HEK293T (cell line): ENCODE measurements around the gene STX18.
"Not testable (repeated sequence)": the region's sequence is repeated elsewhere in the genome, so short reads cannot be mapped to it uniquely, and the experiment has no call there.

ENCODE experiments used
- CTCF ChIA-PET: fragments of 350-600 bp; formaldehyde crosslinking; extraction: SDS; loops from one replicate; lab custom pipeline; 2021; ENCODE audit warnings: antibody characterized with exemption, inconsistent platforms; lab: Yijun Ruan, JAX
- POLR2A ChIA-PET: fragments of 350-600 bp; formaldehyde crosslinking; extraction: SDS; loops from one replicate; lab custom pipeline; 2020; ENCODE audit warnings: antibody characterized with exemption, inconsistent platforms; lab: Yijun Ruan, JAX
- DNase-seq: peaks from one replicate; pipeline ENCODE4 v3.0.0; 2012; ENCODE audit warnings: mixed read lengths; ENCODE audit errors: extremely low spot score
- ARNT ChIP-seq: fragments of 450-650 bp; IDR thresholded peaks from 2 replicates; pipeline ENCODE4 v1.6.1; 2017; ENCODE audit warnings: mild to moderate bottlenecking
- BHLHE40 ChIP-seq: fragments of 450-650 bp; IDR thresholded peaks from 2 replicates; pipeline ENCODE4 v1.6.1; 2016; ENCODE audit warnings: mild to moderate bottlenecking, moderate library complexity, borderline replicate concordance
- CTBP1 ChIP-seq: fragments of 450-650 bp; IDR thresholded peaks from 2 replicates; pipeline ENCODE4 v1.6.1; 2016; ENCODE audit warnings: borderline replicate concordance
- ELF4 ChIP-seq: fragments of 450-650 bp; IDR thresholded peaks from 2 replicates; pipeline ENCODE4 v1.6.1; 2017; ENCODE audit warnings: antibody characterized with exemption
- FOXA1 ChIP-seq: fragments of 450-650 bp; IDR thresholded peaks from 2 replicates; pipeline ENCODE4 v1.6.1; 2016; ENCODE audit warnings: mild to moderate bottlenecking
- FOXK2 ChIP-seq: fragments of 450-650 bp; IDR thresholded peaks from 2 replicates; pipeline ENCODE4 v1.6.1; 2016; ENCODE audit warnings: mild to moderate bottlenecking
- FOXM1 ChIP-seq: fragments of 450-650 bp; IDR thresholded peaks from 2 replicates; pipeline ENCODE4 v1.6.1; 2017; ENCODE audit warnings: mild to moderate bottlenecking, borderline replicate concordance
- HDGF ChIP-seq: fragments of 450-650 bp; IDR thresholded peaks from 2 replicates; pipeline ENCODE4 v1.6.1; 2017; ENCODE audit warnings: antibody characterized with exemption, borderline replicate concordance
- L3MBTL2 ChIP-seq: fragments of 450-650 bp; conservative IDR thresholded peaks from 2 replicates; pipeline ENCODE4 v1.6.1; 2016; ENCODE audit warnings: mild to moderate bottlenecking
- LEF1 ChIP-seq: fragments of 450-650 bp; IDR thresholded peaks from 2 replicates; pipeline ENCODE4 v1.6.1; 2017; ENCODE audit warnings: mild to moderate bottlenecking, borderline replicate concordance
- NFRKB ChIP-seq: fragments of 450-650 bp; IDR thresholded peaks from 2 replicates; pipeline ENCODE4 v1.6.1; 2016; ENCODE audit warnings: mild to moderate bottlenecking, moderate library complexity
- PKNOX1 ChIP-seq: fragments of 450-650 bp; IDR thresholded peaks from 2 replicates; pipeline ENCODE4 v1.6.1; 2016
- SP1 ChIP-seq: fragments of 450-650 bp; IDR thresholded peaks from 2 replicates; pipeline ENCODE4 v1.6.1; 2017
- SUZ12 ChIP-seq: fragments of 450-650 bp; IDR thresholded peaks from 2 replicates; pipeline ENCODE4 v1.6.1; 2016; ENCODE audit warnings: mild to moderate bottlenecking
- TARDBP ChIP-seq: fragments of 450-650 bp; IDR thresholded peaks from 2 replicates; pipeline ENCODE4 v1.6.1; 2016
- ZNF384 ChIP-seq: fragments of 450-650 bp; IDR thresholded peaks from 2 replicates; pipeline ENCODE4 v1.6.1; 2016

Gene STX18

GRCh38 chr4:4423706-4424498, 117.9 kb downstream of the STX18 start:
- no peak for DNase-seq
- ChIA-PET POLR2A (no interaction called here), CTCF (no interaction called here)
- no peak for TF ChIP-seq SUZ12

- ChIA-PET CTCF (no interaction called here), POLR2A (no interaction called here)
- TF ChIP-seq SUZ12 (no peak), PKNOX1 (no peak), ARNT (no peak), LEF1 (no peak), ZNF384 (no peak), HDGF (no peak), ELF4 (no peak), CTBP1 (no peak), L3MBTL2 (no peak), NFRKB (no peak), TARDBP (no peak), BHLHE40 (no peak), SP1 (no peak), FOXK2 (no peak), FOXA1 (no peak), FOXM1 (no peak)
- DNase-seq: no peak
Observed at GRCh38 chr4:4422856-4423499, 118.9 kb downstream of the STX18 start.

- DNase-seq, CTCF ChIA-PET, POLR2A ChIA-PET: not testable (repeated sequence)
Observed at GRCh38 chr4:4422117-4422516, 119.7 kb downstream of the STX18 start.

- TF ChIP-seq FOXM1 (no peak), ZNF384 (no peak), NFRKB (no peak), SP1 (no peak)
- no peak for DNase-seq
- ChIA-PET CTCF (no interaction called here), POLR2A (no interaction called here)
Observed at GRCh38 chr4:4421356-4421755, 120.5 kb downstream of the STX18 start.

DNA sequence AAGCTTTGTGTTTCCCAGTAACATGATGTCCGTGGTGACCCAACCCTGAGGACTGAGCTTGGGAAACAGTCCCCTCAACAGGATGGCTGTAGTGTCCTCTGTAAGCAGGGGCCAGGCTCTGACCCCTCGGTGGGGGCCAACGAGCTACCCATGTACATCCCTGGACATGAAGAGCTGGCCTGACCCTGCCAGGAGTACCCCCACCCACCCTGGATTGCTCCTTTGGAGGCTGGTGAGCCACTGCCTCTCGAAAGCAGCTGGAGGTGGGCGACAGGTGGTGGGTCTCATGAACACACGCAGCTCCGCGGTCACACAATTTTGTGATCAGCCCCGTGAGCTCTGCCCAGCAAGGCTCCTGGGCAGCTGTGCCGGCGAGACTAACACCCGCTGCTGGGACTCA, 121.4 kb downstream of the STX18 start:
- CTCF ChIA-PET: no interaction called here
- TF ChIP-seq SUZ12 (no peak), BHLHE40 (no peak), L3MBTL2 (no peak), FOXM1 (no peak), TARDBP (no peak)
- no peak for DNase-seq
- POLR2A ChIA-PET: no interaction called here

GRCh38 chr4:4419896-4420295, 122.0 kb downstream of the STX18 start:
- CTCF ChIA-PET: no interaction called here
- TF ChIP-seq LEF1 (no peak), CTBP1 (no peak)
- POLR2A ChIA-PET: no interaction called here
- no peak for DNase-seq

DNA sequence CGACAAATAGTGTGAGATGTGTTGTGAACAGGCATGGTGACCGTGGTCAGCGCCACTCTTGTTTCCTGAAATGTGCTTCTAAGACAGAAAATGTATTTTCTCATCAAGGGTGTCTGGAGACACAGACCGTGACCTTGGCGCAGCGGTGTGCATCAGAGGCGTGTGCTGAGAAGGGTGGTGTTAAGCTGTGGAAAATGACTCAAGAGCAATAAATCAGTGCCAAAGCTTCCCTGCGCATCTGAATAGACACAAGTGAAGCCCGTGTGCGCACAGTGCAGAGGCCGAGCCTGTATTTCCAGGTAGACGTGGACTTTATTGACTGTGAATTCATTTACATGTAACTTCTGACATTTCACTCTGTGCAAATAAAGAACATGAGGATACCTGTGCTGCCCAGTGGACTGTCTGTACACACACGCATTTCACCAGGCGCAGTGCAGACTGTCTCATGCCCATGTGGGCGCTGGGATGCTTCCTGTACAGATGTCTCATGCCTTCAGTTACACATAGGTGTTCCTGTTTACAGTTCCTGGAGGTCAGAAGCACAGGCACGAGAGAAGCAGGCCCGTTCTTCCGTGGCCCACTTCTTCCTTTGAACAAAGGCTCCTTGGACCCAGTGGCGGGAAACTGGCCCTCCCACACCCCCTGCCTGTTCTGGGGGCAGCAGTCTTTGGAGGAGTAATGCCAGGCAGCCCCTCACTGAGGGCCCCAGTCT, 123.0 kb downstream of the STX18 start:
- TF ChIP-seq L3MBTL2 (no peak), HDGF (no peak), LEF1 (no peak), TARDBP (no peak), SP1 (no peak), ARNT (no peak), ELF4 (no peak), PKNOX1 (no peak), BHLHE40 (no peak), FOXA1 (no peak), ZNF384 (no peak), NFRKB (no peak), CTBP1 (no peak), FOXM1 (no peak), FOXK2 (no peak), SUZ12 (no peak)
- CTCF ChIA-PET: no interaction called here
- no peak for DNase-seq
- POLR2A ChIA-PET: no interaction called here
